ENCODE data around the gene IHH. TPM values are rescaled to one million over a fixed set of nuclear protein-coding genes. Genes with fewer than 3 reads are reported as not detected.

The IHH gene
- total RNA-seq, 2 experiments from 2014 or later: not detected

- no peak overlapping the region for H3K27ac Mint-ChIP-seq
These were observed 33.8 kb downstream of the IHH start for GRCh38 chr2:219026946-219027345.

GRCh38 chr2:219025637-219026585 lies 34.8 kb downstream of the IHH start:
- POLR2A ChIA-PET: no interaction called here
- H3K36me3 Mint-ChIP-seq: no peaks in the 10 kb centered on the region

More at GRCh38 chr2:219026946-219027345, 33.8 kb downstream of the IHH start:
- no peak for ATAC-seq (ENCODE audit: low read depth)
- H3K36me3 Mint-ChIP-seq: no peaks in the 10 kb centered on the region
- no peaks in the 10 kb centered on the region for H3K4me1 Mint-ChIP-seq
- H3K9me3 Mint-ChIP-seq: no peaks in the 10 kb centered on the region
- POLR2A ChIA-PET: no interaction called here
- no peak for DNase-seq
- H3K4me3 Mint-ChIP-seq: no peak overlapping the region
- peaks cover 5% of the 10 kb centered on the region for H3K27me3 Mint-ChIP-seq

DNA sequence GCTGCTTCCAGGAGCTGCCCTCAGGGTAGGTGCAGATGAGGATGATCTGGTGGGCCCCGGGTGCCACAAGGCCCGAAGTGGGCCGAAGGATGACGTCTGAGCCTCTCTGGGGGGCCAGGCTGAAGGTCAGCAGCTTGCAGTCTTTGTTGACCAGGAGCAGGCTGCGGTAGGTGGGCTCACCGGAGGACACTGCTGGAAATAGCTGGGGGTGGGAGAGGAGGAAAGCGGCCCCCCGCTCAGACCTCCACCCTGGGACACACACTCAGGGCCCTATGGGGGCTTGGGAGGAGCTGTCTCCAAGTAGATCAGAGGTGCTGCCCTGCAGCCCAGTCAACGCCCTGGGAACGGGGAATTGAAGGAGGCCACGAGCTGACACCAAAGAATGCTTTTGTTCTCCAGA lies 36.7 kb downstream of the IHH start:
- POLR2A ChIA-PET: no interaction called here
- no peak for ATAC-seq (ENCODE audit: low read depth)
- no peaks in the 10 kb centered on the region for H3K4me1 Mint-ChIP-seq
- H3K27me3 Mint-ChIP-seq: peaks cover 7% of the 10 kb centered on the region
- H3K4me3 Mint-ChIP-seq: no peak overlapping the region
- DNase-seq: no peak
- no peaks in the 10 kb centered on the region for H3K9me3 Mint-ChIP-seq
- no peak overlapping the region for H3K27ac Mint-ChIP-seq
- no peaks in the 10 kb centered on the region for H3K36me3 Mint-ChIP-seq

More at GRCh38 chr2:219025637-219026585, 34.8 kb downstream of the IHH start:
- H3K27me3 Mint-ChIP-seq: peaks cover 6% of the 10 kb centered on the region
- DNase-seq (no peak), ATAC-seq (ENCODE audit: low read depth) (no peak)
- H3K9me3 Mint-ChIP-seq: no peaks in the 10 kb centered on the region
- no peaks in the 10 kb centered on the region for H3K4me1 Mint-ChIP-seq
- H3K4me3 Mint-ChIP-seq: no peak overlapping the region
- no peak overlapping the region for H3K27ac Mint-ChIP-seq

DNA sequence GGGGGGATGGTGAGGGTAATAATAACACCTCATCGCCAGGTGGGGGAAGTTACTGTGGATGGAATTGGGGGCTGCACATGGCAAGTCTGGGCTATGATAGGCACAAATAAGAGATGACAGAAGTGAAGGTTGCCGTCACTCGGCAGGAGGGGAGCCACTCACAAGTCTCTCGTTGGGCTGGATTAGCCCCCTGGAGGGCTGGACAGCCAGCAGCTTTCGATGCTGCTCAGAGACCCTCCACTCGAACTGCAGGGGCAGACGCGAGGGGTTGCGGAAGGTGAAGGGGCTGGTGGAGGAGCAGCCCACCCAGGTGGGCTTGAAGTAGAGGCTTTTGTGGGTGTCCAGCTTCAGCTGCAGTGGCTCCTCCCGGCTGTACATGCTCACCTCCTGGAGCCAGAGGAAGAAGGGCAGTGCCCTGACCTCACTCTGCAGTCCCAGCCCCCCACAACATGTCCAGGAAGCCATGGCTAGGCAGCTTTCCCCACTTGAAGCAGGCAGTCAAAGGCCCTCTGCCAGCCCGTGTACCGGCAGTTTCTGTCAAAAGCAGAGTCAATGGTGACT lies 37.6 kb downstream of the IHH start:
- no peaks in the 10 kb centered on the region for H3K4me1 Mint-ChIP-seq
- H3K27ac Mint-ChIP-seq: no peak overlapping the region
- H3K36me3 Mint-ChIP-seq: no peaks in the 10 kb centered on the region
- ATAC-seq (ENCODE audit: low read depth) (no peak), DNase-seq (no peak)
- H3K27me3 Mint-ChIP-seq: peaks cover 7% of the 10 kb centered on the region
- POLR2A ChIA-PET: no interaction called here
- H3K9me3 Mint-ChIP-seq: no peaks in the 10 kb centered on the region
- no peak overlapping the region for H3K4me3 Mint-ChIP-seq

GRCh38 chr2:219022616-219023015 lies 38.1 kb downstream of the IHH start:
- H3K4me3 Mint-ChIP-seq: no peak overlapping the region
- H3K36me3 Mint-ChIP-seq: no peaks in the 10 kb centered on the region
- peaks cover 7% of the 10 kb centered on the region for H3K27me3 Mint-ChIP-seq
- H3K4me1 Mint-ChIP-seq: no peaks in the 10 kb centered on the region
- POLR2A ChIA-PET: no interaction called here
- DNase-seq: no peak
- no peak overlapping the region for H3K27ac Mint-ChIP-seq
- no peaks in the 10 kb centered on the region for H3K9me3 Mint-ChIP-seq
- ATAC-seq (ENCODE audit: low read depth): no peak

DNA sequence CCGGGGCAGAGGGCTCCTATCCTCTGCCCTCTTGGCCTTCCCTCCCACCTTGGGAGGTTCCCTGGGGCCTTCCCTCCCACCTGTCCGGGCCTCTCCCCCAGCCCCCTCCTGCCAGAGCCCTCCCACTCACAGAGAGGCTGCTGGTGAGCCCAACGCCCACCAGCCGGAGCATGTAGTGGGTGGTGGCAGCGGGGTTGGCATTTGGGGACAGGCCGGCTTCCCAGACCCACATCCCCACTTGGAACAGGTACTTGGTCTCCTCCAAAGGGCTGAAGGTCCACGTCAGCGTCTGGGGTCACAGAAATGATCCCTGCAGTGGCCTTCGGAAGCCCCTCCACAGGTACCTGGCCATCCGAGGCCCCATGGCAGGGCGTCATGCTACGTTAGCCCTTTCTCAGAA lies 38.7 kb downstream of the IHH start:
- no peak for ATAC-seq (ENCODE audit: low read depth)
- no peak overlapping the region for H3K4me3 Mint-ChIP-seq
- no peaks in the 10 kb centered on the region for H3K9me3 Mint-ChIP-seq
- H3K27ac Mint-ChIP-seq: no peak overlapping the region
- no peak for DNase-seq
- POLR2A ChIA-PET: no interaction called here
- peaks cover 7% of the 10 kb centered on the region for H3K27me3 Mint-ChIP-seq
- no peaks in the 10 kb centered on the region for H3K4me1 Mint-ChIP-seq
- no peaks in the 10 kb centered on the region for H3K36me3 Mint-ChIP-seq

GRCh38 chr2:219021591-219021990 lies 39.1 kb downstream of the IHH start:
- POLR2A ChIA-PET: no interaction called here
- no peak for ATAC-seq (ENCODE audit: low read depth)
- Mint-ChIP-seq H3K4me3 (no peak overlapping the region), H3K27me3 (peaks cover 7% of the 10 kb centered on the region), H3K9me3 (no peaks in the 10 kb centered on the region), H3K4me1 (no peaks in the 10 kb centered on the region), H3K27ac (no peak overlapping the region), H3K36me3 (no peaks in the 10 kb centered on the region)
- no peak for DNase-seq

GRCh38 chr2:219020604-219021365 lies 39.9 kb downstream of the IHH start:
- no peak for DNase-seq
- POLR2A ChIA-PET: no interaction called here
- ATAC-seq (ENCODE audit: low read depth): no peak
- H3K27me3 Mint-ChIP-seq: peaks cover 7% of the 10 kb centered on the region
- no peaks in the 10 kb centered on the region for H3K9me3 Mint-ChIP-seq
- no peaks in the 10 kb centered on the region for H3K4me1 Mint-ChIP-seq
- H3K36me3 Mint-ChIP-seq: no peaks in the 10 kb centered on the region
- H3K27ac Mint-ChIP-seq: no peak overlapping the region
- no peak overlapping the region for H3K4me3 Mint-ChIP-seq

DNA sequence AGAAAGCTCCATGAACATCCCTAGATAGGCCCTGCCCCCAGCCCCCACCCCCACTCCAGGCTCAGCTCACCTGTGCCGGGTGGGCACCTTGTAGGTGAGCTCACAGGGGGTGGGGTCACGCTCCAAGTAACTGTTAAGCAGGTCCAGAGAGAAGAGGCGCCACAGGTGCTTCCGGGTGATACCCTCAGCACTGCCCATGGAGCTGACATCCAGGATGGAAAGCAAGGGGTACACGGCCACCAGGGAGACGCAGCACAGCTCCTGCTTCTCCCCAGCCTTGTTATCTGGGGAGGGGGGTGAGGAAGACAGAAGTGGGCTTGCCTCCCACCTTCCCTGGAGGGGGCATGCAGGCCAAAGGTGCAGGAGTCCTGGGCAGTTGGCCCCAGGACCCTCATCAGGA lies 41.3 kb downstream of the IHH start:
- no peak overlapping the region for H3K4me3 Mint-ChIP-seq
- H3K36me3 Mint-ChIP-seq: no peaks in the 10 kb centered on the region
- ATAC-seq (ENCODE audit: low read depth) (no peak), DNase-seq (no peak)
- no peak overlapping the region for H3K27ac Mint-ChIP-seq
- H3K4me1 Mint-ChIP-seq: no peaks in the 10 kb centered on the region
- peaks cover 6% of the 10 kb centered on the region for H3K27me3 Mint-ChIP-seq
- H3K9me3 Mint-ChIP-seq: no peaks in the 10 kb centered on the region
- POLR2A ChIA-PET: no interaction called here

DNA sequence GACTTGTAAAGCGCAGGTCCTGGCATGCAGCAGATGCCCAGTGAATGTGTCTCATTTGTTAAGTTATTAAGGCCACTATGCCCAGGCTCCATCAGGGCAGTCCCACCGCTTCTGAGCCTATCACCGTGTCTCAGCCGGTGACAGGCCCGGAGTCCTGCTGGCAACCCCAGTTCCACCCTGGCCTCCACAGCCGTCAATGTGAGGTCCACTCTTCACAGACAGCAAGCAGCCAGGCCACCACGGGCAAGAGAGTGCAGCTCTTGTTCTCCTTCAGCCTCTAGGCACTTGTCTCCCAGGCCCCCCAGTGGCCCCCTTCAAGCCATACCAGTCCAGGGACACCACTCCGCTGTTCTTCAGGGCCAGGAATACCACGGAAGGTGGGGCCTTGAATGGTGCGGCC lies 42.0 kb downstream of the IHH start:
- Mint-ChIP-seq H3K36me3 (no peaks in the 10 kb centered on the region), H3K27ac (no peak overlapping the region), H3K4me3 (no peak overlapping the region), H3K27me3 (peaks cover 11% of the 10 kb centered on the region), H3K4me1 (no peaks in the 10 kb centered on the region), H3K9me3 (no peaks in the 10 kb centered on the region)
- no peak for DNase-seq
- POLR2A ChIA-PET: no interaction called here
- ATAC-seq (ENCODE audit: low read depth): no peak

DNA sequence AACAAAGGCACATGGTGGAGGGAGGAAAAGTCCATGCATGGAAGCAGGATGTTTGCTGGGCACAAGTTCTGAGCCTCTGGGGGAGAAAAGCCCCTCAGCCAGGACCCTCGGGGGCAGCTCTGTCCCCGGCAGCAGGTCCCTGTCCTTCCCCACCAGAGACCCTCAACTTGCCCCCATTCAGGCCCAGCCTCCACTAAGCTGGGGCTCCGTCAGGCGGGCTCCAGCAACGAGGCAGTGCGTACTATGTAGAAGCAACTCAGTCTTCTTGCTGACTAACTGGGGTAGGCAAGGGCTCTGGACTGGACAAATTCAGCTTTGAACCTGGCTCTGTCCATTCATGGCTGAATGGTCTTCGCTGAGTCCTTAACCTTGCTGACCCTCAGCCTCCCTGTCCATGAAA lies 42.4 kb downstream of the IHH start:
- POLR2A ChIA-PET: no interaction called here
- Mint-ChIP-seq H3K36me3 (no peaks in the 10 kb centered on the region), H3K4me3 (no peak overlapping the region), H3K9me3 (no peaks in the 10 kb centered on the region), H3K27ac (no peak overlapping the region), H3K27me3 (peaks cover 11% of the 10 kb centered on the region), H3K4me1 (no peaks in the 10 kb centered on the region)
- no peak for ATAC-seq (ENCODE audit: low read depth)
- DNase-seq: no peak

DNA sequence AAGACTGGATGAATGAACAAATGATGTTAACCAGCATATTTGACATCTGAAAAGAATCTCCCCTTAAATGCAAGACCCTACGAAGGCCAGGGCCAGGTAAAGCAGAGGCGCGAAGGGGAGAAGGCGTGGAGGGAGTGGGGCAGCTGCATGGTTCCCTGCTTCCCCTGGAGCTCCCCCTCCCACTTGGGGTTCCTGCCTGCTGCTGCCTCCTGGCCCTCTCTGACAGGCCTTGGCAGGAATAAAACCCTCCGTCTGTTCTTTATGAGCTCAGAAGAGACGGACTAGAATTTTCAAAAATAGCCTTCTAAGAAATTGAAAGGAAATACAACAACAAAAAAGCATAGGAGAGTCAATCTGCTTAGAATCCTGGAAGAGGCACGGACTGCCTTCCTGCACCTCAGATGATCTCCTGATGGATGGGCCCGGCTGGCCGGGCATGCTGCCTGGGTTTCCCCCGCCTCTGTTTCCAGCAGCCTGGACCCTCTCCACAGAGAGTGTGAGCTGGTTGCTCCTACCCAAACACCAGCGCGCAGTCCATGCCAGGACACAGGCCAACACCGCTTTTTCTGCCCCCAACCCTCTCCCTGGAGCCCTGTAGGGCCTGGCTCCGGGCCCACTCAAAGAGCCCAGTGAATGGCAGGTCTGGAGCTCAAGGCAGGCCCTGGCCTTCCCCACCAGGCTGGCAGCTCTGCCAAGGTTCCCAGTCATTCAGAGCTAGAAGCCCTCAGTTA lies 43.4 kb downstream of the IHH start:
- H3K4me1 Mint-ChIP-seq: no peaks in the 10 kb centered on the region
- H3K9me3 Mint-ChIP-seq: no peaks in the 10 kb centered on the region
- no peak overlapping the region for H3K4me3 Mint-ChIP-seq
- H3K27me3 Mint-ChIP-seq: peaks cover 11% of the 10 kb centered on the region
- POLR2A ChIA-PET: no interaction called here
- DNase-seq: no peak
- H3K27ac Mint-ChIP-seq: no peak overlapping the region
- ATAC-seq (ENCODE audit: low read depth): no peak
- no peaks in the 10 kb centered on the region for H3K36me3 Mint-ChIP-seq

DNA sequence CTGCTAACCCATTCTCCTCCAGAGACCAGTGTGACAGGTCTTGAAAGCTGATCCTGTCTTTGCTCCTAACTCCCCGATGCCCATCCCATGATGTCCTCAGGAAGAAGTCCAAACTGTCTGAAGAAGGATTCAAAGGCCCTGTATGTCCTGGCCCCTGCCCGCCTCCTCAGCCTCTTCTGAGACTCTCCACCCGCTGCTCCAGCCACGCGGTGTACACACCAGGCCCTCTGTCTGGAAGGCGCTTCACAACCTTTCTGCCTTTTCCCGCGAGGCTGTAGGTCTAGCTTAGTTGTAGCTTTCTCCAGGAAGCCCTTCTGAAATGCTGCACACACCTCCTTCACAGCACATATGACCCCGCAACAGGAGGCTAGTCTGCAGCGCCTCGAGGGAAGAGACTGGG lies 44.0 kb downstream of the IHH start:
- Mint-ChIP-seq H3K4me1 (no peaks in the 10 kb centered on the region), H3K4me3 (no peak overlapping the region), H3K27ac (no peak overlapping the region), H3K36me3 (no peaks in the 10 kb centered on the region), H3K9me3 (no peaks in the 10 kb centered on the region), H3K27me3 (peaks cover 11% of the 10 kb centered on the region)
- ATAC-seq (ENCODE audit: low read depth): no peak
- DNase-seq: no peak
- POLR2A ChIA-PET: no interaction called here

All from activated naive CD8-positive, alpha-beta T cell treated with anti-CD3 and anti-CD28 coated beads, Interleukin-2, amount 10 ng/mL, durations not matched to agents 7 days and 5 days (primary cell).